Activated CD8-positive, alpha-beta memory T cell treated with anti-CD3 and anti-CD28 coated beads for 36 hours (primary cell): ENCODE data around the gene CNNM3. TPM values are rescaled to one million over a fixed set of nuclear protein-coding genes. Genes with fewer than 3 reads are reported as not detected.

Experiments used
- CTCF ChIA-PET: fragments of 350-600 bp; sonication (Branson Sonifier 250); formaldehyde crosslinking; loops from one replicate; lab custom pipeline; 2021; ENCODE audit warnings: antibody characterized with exemption; lab: Charles Lee
- POLR2A ChIA-PET: fragments of 350-600 bp; sonication (Branson Sonifier 250); formaldehyde crosslinking; loops from one replicate; lab custom pipeline; 2021; ENCODE audit warnings: antibody characterized with exemption; lab: Charles Lee
- total RNA-seq, 2 experiments: library from RNA; stranded (reverse); gene quantifications; one replicate each; pipeline ENCODE4 v1.2.3, GENCODE V29; 2021

Gene CNNM3
- 10 to 100 TPM; 28.5 to 29.0 TPM for total RNA-seq

DNA sequence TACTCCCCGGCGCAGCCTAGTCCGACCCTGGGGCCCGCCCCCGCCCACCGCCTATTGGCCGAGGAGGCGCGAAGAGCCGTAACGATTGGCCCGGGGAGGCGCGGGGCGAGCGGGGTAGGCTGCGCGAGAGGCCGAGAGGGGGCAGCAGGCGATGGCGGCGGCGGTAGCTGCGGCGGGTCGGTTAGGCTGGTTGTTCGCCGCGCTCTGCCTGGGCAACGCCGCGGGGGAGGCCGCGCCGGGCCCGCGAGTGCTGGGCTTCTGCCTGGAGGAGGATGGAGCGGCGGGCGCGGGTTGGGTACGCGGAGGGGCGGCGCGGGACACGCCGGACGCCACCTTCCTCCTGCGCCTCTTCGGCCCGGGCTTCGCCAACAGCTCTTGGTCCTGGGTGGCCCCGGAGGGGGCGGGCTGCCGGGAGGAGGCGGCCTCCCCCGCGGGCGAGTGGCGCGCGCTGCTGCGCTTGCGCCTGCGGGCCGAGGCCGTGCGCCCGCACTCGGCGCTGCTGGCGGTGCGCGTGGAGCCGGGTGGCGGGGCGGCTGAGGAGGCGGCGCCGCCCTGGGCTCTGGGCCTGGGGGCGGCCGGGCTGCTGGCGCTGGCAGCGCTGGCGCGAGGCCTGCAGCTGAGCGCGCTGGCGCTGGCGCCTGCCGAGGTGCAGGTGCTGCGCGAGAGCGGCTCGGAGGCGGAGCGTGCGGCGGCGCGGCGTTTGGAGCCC, at the start of gene CNNM3:
Gene CNNM3 (plus strand): TSS at position 142 of the 709 bp plus-strand sequence. CDS start 10 bp downstream, at position 152.
- ChIA-PET POLR2A (interaction anchor here (0.5 to 1.8 kb wide), 5 partner anchors 23 to 179 kb away, joined by 3 to 8 read pairs (median 4); partner anchors contain the start of gene ANKRD39), CTCF (interaction anchor here (0.8 to 1.2 kb wide), 4 partner anchors 24 to 56 kb away, joined by 3 to 4 read pairs (median 4); partner anchors contain the start of genes ANKRD39 and CNNM4)

DNA sequence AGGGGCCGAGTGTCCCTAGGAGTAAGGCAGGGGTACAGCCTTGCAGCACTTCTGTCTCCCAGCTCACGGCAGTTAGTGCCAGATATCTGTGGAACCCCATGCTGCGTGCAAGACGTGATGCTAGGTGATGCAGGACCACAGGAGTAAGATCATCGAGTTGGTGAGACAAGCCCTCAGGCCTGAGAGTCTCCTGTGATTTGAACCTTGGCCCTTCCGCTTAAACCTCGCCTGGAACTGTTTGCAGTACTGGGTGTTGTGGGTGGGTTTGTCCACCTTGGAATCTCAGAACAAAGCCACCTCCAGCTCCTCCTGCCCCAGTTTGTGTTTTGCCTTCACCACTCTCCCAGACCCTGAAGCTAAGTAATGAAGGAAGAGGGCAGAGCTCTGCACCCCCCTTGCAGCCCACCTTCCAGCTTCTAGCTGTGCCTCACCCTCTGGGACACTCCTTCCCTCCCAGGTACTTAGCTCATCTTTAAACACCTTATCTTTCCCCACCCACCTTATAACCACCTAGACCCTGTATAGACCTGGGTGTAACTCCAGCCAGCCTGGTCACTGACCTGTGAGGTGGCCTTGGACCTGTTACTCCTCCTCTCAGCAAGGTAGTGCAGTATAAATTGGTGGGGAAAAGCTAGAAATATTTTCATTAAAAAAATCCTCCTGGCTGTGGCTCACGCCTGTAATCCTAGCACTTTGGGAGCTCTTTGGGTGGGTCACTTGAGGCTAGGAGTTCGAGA, 48.8 kb upstream of the CNNM3 start:
- ChIA-PET POLR2A (interaction anchor here (0.6 kb wide), 1 partner anchor 47 kb away, joined by 4 read pairs; no protein-coding TSS in a partner anchor), CTCF (no interaction called here)

DNA sequence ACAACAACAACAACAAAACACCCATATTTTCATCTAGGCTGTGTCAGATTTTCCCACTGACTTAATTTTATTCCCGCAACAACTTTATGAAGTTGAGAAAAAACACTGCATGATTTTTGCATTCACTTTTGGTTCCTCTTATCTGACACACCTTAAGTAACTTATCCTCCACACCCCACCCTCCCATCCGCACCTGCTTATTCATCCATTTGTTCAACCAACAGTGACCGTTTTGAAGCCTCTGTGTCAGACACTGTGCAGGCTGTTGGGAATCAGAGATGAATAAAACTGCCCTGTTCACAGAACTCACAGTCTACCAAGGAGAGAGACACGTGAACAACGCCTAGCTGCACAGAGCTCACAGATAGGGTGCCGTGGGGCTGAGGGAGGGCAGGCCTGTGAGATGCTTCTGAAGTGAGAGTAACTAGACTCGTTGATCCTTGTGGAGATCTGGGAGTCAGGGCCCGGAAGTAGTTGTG, 47.9 kb upstream of the CNNM3 start:
- POLR2A ChIA-PET = no interaction called here
- CTCF ChIA-PET = no interaction called here

DNA sequence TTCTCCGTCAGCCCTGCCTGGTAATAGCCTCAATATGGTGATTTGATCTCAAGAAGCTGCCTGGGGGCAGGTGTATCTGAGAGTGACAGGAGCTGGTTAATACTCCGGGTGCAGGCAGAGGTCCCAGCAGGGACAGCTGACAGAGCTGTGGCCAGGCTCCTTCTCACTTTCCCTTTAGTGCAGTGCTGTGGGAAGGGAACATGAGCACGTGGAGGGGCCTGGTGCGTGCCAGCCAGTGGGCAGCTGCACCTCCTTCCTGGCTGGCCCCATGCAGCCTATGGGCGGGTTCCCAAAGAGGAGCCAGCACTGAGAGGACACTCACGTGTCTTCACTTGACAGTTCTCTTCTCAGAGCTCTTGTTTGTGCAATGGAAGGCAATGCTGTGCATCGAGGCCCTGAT, 46.3 kb upstream of the CNNM3 start:
- CTCF ChIA-PET = interaction anchor here (0.8 to 1.1 kb wide), 2 partner anchors 8 to 30 kb away, joined by 3 to 5 read pairs; no protein-coding TSS in a partner anchor
- POLR2A ChIA-PET = no interaction called here

DNA sequence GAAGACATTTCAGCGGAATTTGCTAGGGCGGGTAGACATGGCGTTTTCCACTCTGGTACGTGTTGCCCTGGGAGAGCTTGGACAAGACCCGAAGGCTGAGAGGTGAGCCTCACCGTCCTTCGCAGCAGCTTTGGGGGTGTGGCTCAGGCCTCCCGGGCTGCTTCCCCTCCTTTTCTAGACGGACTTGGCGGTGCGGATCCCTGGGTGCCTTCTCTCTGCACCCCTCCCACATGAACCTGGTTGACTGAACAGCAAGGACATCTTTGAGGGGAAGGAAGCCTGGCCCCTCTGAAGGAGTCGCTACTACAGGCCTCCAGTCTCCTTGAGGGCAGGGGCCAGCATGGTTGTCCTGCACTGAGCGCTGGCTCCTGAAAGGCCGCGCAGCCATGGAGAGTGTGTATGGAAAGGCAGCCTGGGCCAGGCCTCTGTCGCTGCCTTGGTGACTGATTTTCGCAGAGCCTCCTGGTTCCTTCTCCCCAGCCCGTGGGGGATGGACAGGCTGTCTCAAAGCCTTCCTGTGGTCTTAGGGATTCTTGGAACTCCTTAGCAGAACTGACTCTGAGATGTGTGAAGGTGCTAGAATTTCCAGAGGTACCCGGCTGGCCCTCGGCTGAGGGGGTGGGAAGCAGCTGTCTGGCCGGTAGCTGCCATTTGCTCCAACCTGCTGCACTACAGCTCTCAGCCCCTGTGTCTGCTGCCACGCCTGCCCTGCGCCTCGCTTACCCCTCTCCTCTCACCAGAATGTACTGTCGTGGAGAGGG, 45.4 kb upstream of the CNNM3 start:
- POLR2A ChIA-PET = no interaction called here
- CTCF ChIA-PET = interaction anchor here (0.7 to 1.1 kb wide), 4 partner anchors 9 to 193 kb away, joined by 3 to 5 read pairs (median 3); no protein-coding TSS in a partner anchor

DNA sequence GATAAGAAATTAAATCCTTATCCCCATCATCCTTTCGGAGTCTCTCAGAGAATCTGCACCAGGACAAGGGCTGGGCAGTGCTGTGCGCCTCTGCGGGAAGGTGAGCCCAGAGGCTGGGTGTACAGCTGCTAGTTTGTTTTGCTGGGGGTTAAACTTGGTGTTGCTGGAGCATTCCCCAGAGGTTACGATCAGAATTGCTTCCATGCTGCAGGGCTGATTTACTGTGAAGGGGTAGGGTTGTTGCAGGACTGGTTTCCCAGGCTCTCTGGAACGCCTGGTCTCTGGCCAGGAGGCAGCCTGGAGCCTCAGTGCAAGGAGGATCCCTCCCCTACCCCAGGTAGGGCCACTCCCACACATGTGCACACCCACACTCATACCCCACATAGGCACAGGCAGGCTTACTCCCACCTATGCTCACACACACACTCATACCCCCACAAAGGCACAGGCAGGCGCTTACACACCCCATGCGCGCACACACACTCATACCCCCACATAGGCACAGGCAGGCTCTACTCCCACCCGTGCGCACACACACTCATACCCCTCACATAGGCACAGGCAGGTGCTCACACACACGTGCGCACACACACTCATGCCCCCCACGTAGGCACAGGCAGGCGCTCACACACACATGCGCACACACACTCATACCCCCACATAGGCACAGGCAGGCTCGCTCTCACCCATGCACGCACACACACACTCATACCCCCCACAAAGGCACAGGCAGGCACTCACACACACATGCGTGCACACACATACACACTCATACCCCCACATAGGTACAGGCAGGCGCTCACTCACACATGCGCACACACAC, 44.1 kb upstream of the CNNM3 start:
- CTCF ChIA-PET = no interaction called here
- POLR2A ChIA-PET = no interaction called here

DNA sequence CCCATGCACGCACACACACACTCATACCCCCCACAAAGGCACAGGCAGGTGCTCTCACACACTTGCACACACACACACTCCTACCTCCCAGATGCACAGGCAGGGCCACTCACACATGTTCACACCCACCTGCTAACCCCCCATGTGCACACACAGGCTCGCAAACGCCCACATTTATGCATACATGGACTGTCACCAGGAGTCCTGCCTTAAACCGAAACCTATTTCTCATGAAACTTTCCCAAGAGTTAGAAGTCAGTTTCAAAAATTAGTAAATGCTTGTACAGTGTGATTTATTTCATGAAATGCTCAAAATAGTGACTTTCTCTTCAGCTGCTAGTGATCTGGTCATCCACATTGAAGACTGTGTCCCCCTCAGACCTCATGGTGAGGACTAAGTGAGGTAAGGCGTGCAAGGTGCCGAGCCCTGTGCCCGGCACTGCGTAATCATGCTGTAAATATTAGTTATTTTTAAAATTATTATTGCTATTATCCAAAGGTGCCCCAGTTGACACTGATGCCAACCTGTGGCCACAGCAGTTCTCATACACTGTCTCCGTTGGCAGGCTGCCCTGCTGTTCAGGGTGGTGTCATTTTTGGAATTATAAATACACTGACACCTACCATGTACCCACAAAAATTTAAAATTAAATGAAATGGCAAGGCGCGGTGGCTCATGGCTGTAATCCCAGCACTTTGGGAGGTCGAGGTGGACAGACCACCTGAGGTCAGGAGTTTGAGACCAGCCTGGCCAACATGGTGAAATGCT, 43.0 kb upstream of the CNNM3 start:
- ChIA-PET POLR2A (interaction anchor here (0.5 to 1.3 kb wide), 4 partner anchors 12 to 339 kb away, joined by 4 to 6 read pairs (median 5); partner anchors contain the start of genes ANKRD39 and CNNM4), CTCF (interaction anchor here (1.0 to 3.2 kb wide), 5 partner anchors 9 to 219 kb away, joined by 3 to 17 read pairs (median 3); no protein-coding TSS in a partner anchor)

DNA sequence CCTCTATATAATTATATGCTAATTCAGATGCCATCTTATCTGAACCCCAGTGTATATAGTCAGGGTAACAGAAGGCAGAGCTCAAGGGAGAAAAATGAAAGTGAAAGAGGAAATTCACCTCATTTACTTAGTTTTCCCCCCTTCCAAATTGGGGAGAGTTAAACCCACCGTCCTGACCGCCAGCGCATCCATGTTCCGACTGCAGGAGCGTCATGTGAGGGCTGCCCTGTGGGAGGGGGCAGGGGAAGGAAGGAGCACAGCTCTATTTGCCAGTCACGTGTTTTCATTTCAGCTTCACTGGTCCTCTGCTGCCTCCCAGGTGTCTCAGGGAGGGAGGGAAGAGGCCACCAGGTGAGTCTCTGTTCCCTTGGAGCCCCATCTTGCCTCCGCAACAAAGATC, 42.1 kb upstream of the CNNM3 start:
- POLR2A ChIA-PET = interaction anchor here (0.5 to 1.3 kb wide), 7 partner anchors 13 to 338 kb away, joined by 3 to 6 read pairs (median 4); partner anchors contain the start of genes ANKRD39, CNNM3 and CNNM4
- CTCF ChIA-PET = interaction anchor here (0.7 to 3.2 kb wide), 7 partner anchors 8 to 220 kb away, joined by 3 to 17 read pairs (median 3); partner anchors contain the start of gene ANKRD39

DNA sequence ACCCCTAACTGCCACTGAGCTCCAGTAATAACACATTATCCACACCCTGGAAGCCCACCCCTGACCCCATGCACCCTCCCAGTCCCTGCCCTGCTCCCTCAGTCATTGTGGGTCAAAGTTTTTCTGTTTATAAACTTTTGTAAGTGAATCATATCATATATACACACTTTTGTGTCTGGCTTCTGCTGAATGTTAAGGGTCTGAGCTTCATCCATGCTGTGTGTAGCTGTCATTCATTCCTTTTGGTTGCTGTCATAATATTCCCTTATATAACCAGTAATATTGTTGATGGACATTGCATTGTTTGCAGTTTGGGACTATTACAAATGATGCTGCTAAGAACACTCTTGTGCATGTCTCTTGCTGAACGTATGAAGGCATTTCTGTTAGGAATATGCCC, 40.9 kb upstream of the CNNM3 start:
- ChIA-PET POLR2A (no interaction called here), CTCF (interaction anchor here (3.2 kb wide), 1 partner anchor 13 kb away, joined by 17 read pairs; no protein-coding TSS in a partner anchor)

DNA sequence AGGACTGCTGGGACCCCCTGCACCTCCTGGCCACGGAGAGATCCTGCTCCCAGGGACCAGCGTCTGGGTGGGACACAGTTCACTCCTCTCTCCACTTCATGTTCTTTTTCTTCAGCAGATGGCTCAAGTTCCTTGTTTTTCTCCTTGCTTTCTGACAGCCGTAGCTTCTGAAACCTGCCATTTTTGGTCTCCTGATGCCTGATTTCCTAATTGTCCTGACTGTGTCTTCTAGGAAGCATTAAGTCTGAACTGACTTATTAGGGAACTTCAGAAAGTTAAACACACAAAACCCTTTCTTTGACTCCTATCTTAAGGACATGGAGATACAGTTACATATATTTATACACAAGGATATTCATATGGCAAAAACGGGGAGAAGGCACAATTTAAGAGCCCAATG, 32.7 kb upstream of the CNNM3 start:
- POLR2A ChIA-PET = no interaction called here

DNA sequence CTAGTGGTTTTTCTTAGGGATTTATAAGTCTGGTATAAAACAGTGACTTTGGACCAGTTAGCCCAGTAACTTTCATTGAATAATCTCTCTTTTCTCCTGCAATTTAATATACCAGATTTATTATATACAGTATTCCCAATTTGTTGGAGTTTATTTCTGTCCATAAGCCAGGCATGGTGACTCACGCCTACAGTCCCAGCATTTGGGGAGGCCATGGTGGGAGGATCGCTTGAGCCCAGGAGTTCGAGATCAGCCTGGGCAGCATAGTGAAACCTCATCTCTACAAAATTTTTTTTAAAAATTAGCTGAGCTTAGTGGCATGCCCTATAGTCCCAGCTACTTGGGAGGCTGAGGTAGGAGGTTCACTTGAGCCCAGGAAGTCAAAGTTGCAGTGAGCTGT, 28.7 kb upstream of the CNNM3 start:
- ChIA-PET CTCF (no interaction called here), POLR2A (no interaction called here)

More for the DNA sequence above, 32.7 kb upstream of the CNNM3 start:
- CTCF ChIA-PET = no interaction called here

DNA sequence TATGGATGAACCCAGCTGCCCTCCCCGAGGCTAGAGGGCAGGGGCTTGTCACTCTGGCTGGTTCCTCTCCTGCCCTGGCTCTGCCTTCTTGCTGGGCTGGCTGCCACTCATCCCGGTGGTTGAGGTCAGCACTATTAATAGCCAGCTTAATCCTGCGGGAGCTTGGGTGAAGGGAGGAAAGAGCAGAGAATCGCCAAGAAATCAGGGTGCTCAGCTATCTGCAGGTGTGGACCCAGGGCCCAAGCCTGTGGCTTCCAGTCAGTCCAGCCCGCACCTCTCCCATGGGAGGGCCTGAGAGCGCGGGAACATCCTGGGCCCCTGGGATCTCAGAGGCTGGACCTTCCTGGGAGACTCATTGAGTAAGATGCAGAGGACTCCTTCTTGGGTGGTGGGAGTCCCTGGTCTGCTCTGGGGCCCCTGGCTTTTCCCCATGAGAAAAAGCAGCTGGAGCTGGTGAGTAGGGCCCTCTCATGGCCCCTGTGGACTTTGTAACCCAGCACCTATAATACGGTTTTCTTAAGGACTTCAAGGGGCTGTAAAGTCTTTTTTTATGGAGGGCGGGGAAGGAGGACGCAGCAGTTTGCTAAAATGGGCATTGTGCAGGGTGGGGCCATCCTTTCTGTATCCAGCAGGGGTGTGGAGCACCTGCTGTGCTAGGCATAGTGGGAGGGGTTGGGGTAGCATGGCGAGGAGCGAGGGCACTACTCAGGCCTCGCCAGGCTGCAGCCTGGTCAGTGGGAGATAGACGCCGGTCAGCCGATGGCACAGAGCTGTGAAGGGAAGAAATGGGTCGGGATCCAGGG, 27.4 kb upstream of the CNNM3 start:
- POLR2A ChIA-PET = no interaction called here

DNA sequence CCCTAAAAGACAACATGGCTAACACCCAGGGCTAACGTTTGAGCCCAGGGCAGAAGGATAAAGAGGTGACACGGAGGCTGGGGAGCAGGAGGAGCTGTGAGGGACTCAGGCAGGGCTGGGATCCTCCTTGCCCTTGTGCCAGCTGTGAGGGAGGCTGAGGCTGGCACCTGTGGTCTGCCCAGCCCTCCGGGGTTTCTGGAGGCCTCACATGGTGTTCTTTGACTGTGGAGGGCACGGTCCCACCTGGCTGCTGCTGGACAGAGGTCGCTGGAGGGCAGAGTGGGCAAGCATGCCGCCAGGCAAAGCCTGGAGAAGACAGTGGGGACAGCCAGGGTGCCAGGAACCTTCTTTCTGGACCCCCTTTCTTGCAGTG, 26.8 kb upstream of the CNNM3 start:
- ChIA-PET CTCF (no interaction called here), POLR2A (interaction anchor here (0.6 kb wide), 1 partner anchor 449 kb away, joined by 3 read pairs; no protein-coding TSS in a partner anchor)

More for the DNA sequence above, 27.4 kb upstream of the CNNM3 start:
- CTCF ChIA-PET = no interaction called here

DNA sequence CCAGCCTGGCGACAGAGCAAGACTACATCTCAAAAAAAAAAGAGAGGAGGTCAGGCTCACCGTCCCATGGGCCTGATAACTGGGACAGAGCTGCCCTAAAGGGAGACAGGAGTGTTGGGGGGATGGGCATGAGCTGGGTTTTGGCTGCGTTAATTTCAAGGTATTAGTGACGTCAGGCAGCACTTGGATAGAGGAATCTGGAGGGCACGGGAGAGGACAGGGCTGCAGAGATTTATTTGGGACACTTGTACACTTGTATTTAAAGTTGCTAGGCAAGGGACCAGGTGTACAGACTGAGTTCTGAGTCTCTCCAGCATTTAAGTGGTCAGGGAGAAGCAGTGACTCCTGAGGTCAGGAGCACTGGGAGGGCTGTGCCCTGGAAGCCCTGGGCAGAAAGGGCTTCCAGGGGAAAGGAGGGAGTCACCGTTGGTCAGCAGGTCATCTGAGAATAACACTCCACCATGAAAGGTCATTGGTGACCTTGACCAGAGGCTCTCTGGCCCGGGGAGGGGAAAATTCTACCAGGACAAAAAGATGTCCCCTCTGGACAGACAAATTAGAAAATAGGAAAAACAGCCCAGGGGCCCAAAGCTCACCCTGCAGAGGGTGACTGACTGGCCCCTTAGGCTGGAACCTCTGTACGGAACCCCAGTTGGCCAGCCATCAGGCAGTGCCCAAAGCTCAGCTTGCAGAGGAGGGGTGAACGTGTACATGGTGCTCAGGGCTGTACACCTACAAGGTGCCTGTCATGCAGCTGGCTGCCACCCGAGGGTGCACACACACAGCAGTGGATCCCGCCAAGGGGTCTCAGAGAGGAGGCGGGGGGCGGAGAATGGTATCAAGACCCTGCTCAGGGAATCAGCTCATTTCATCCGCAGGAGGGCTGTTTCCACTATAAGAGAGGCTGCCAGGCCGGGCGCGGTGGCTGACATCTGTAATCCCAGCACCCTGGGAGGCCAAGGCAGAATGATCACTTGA, 23.0 kb upstream of the CNNM3 start:
- CTCF ChIA-PET = no interaction called here
- POLR2A ChIA-PET = no interaction called here

DNA sequence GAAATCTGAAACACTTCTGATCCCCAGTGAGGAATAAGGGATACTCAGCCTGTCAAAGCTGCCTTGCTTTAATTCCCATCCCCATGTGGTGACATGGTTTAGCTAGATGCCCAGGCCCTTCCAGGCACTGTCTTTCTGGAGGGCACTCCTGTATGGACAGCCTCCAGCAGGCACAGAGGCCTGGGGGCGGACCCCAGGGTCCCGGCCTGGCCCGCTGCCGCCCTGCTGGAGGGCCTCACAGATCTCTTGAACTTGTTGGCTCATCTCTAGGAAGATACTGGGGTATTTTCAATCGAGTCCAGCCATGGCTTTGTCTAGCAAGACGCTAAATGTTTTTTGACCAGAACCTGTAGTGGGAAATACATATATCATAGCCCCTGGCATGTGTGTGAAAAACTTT, 21.0 kb upstream of the CNNM3 start:
- POLR2A ChIA-PET = no interaction called here

More for the DNA sequence above, 21.0 kb upstream of the CNNM3 start:
- CTCF ChIA-PET = no interaction called here
